Measurements from ENCODE around the gene PARD6B. TPM values are rescaled to one million over a fixed set of nuclear protein-coding genes. Genes with fewer than 3 reads are reported as not detected.

Gene PARD6B
- total RNA-seq, 1 experiment from 2014 or later: 41.3 TPM

DNA sequence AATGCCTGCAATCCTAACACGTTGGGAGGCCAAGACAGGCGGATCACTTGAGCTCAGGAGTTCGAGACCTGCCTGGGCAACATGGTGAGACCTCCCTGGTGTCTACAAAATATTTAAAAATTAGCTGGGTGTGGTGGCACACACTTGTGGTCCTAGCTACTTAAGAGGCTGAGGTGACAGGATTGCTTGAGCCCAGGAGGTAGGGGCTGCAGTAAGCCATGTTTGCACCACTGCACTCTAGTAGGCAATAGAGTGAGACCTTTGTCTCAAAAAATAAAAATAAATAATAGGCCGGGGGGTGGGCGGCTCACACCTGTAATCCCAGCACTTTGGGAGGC, 21.8 kb upstream of the PARD6B start:
- Histone ChIP-seq H4K20me1 (ENCODE audit: insufficient read depth) (no peaks in the 10 kb centered on the region), H3K4me3 (replicated peaks in 1 of 2; ENCODE audit: low read depth in 1 of 2, low read length in 2 of 2) (no peak overlapping the region), H3K9me2 (ENCODE audit: insufficient read depth) (no peaks in the 10 kb centered on the region), H3K9ac (ENCODE audit: low read length) (no peak overlapping the region), H3K36me3 (ENCODE audit: control insufficient read depth in 1 of 2, insufficient read depth in 2 of 2, low read length in 2 of 2) (no peaks in the 10 kb centered on the region), H3K27me3 (ENCODE audit: insufficient read depth, low read length) (no peaks in the 10 kb centered on the region), H3K4me1 (ENCODE audit: control insufficient read depth in 1 of 2, insufficient read depth in 2 of 2, low read length in 2 of 2) (peaks cover 0 to 7% of the 10 kb centered on the region in 2 experiments; a peak in 1 of 4 replicates), H3K9me3 (ENCODE audit: control insufficient read depth in 1 of 2, insufficient read depth in 1 of 2, low read depth in 1 of 2, low read length in 2 of 2) (no peaks in the 10 kb centered on the region), H3K4me2 (ENCODE audit: low read length) (no peak overlapping the region), H2AFZ (ENCODE audit: low read depth, low read length, poor library complexity, severe bottlenecking) (no peak overlapping the region), H3K27ac (ENCODE audit: low read depth, low read length) (no peak overlapping the region), H3K79me2 (ENCODE audit: insufficient read depth, low read length) (no peaks in the 10 kb centered on the region)
- no peak for TF ChIP-seq TCF7L2 (IDR thresholded peaks at IDR 0.05; ENCODE audit: borderline replicate concordance, extremely low read depth, insufficient read depth, insufficient read length)
- no peak for TF ChIP-seq ZFX (IDR thresholded peaks at IDR 0.05)
- TF ChIP-seq JUND (IDR thresholded peaks at IDR 0.05): no peak
- TF ChIP-seq CEBPB (IDR thresholded peaks at IDR 0.05; ENCODE audit: low read depth): no peak
- no peak for TF ChIP-seq POLR2A (IDR thresholded peaks at IDR 0.05; ENCODE audit: borderline replicate concordance, extremely low read depth, insufficient read depth, insufficient read length)
- no peak for TF ChIP-seq FOSL1 (IDR thresholded peaks at IDR 0.05; ENCODE audit: low read depth)
- TF ChIP-seq ELF1 (IDR thresholded peaks at IDR 0.05; ENCODE audit: borderline replicate concordance, low read depth): no peak
- no peak for TF ChIP-seq YY1 (IDR thresholded peaks at IDR 0.05; ENCODE audit: extremely low read depth, insufficient replicate concordance, low read depth, low read length)
- ATAC-seq (no peak), DNase-seq (ENCODE audit: low read depth, low spot score) (no peak)
- ChIA-PET RAD21 (ENCODE audit: low non-redundant PET in 1 of 2, low total read pairs in 2 of 2, uncharacterized antibody in 2 of 2, unreplicated experiment in 2 of 2) (no interaction called here), CTCF (no interaction called here), POLR2A (no interaction called here)
- intact Hi-C loops (cut with micrococcal nuclease): no loop called here
- BruUV-seq (replicated peaks): no TSS peak

DNA sequence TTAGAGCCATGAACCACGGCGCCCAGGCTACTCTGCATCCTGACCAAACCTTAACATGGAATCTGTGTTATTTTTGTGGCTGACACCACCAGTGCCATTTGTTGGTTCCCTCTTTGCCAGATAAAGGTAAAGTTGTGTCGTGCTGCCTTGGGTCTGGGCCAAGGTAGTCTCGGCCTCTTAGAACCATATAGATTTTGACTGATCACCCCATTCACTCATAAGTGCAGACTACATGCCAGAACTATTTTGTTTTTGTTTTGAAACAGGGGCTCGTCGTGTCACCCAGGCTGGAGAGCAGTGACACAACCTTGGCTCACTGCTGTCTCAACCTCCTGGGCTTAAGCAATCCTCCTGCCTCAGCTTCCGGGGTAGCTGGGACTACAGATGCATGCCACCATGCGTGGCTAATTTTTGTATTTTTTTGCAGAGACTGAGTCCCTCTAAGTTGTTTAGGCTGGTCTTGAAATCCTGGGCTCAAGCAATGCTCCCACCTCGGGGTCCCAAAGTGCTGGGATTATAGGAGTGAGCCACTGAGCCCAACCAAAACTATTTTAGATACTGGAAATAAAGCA, 20.8 kb upstream of the PARD6B start:
- H3K27ac ChIP-seq (ENCODE audit: low read depth, low read length): no peak overlapping the region
- intact Hi-C loops (cut with micrococcal nuclease): no loop called here
- no peaks in the 10 kb centered on the region for H3K27me3 ChIP-seq (ENCODE audit: insufficient read depth, low read length)
- no peaks in the 10 kb centered on the region for H3K9me2 ChIP-seq (ENCODE audit: insufficient read depth)
- BruUV-seq (replicated peaks): no TSS peak
- no peak overlapping the region for H2AFZ ChIP-seq (ENCODE audit: low read depth, low read length, poor library complexity, severe bottlenecking)
- ATAC-seq (no peak), DNase-seq (ENCODE audit: low read depth, low spot score) (no peak)
- no peaks in the 10 kb centered on the region for H3K36me3 ChIP-seq (ENCODE audit: control insufficient read depth in 1 of 2, insufficient read depth in 2 of 2, low read length in 2 of 2)
- no peaks in the 10 kb centered on the region for H3K79me2 ChIP-seq (ENCODE audit: insufficient read depth, low read length)
- CTCF ChIA-PET: no interaction called here
- H3K9ac ChIP-seq (ENCODE audit: low read length): no peak overlapping the region
- H3K9me3 ChIP-seq (ENCODE audit: control insufficient read depth in 1 of 2, insufficient read depth in 1 of 2, low read depth in 1 of 2, low read length in 2 of 2): no peaks in the 10 kb centered on the region
- peaks cover 3 to 13% of the 10 kb centered on the region in 2 experiments; a peak in 3 of 4 replicates for H3K4me1 ChIP-seq (ENCODE audit: control insufficient read depth in 1 of 2, insufficient read depth in 2 of 2, low read length in 2 of 2)
- H3K4me3 ChIP-seq (replicated peaks in 1 of 2; ENCODE audit: low read depth in 1 of 2, low read length in 2 of 2): no peak overlapping the region
- RAD21 ChIA-PET (ENCODE audit: low non-redundant PET in 1 of 2, low total read pairs in 2 of 2, uncharacterized antibody in 2 of 2, unreplicated experiment in 2 of 2): no interaction called here
- no peaks in the 10 kb centered on the region for H4K20me1 ChIP-seq (ENCODE audit: insufficient read depth)
- H3K4me2 ChIP-seq (ENCODE audit: low read length): no peak overlapping the region
- POLR2A ChIA-PET: interaction anchor here (1.4 kb wide), 1 partner anchor 19 kb away, joined by 4 read pairs; no protein-coding TSS in a partner anchor
- TF ChIP-seq CEBPB (IDR thresholded peaks at IDR 0.05; ENCODE audit: low read depth) (peak; percentile 24; the same call in 1 of the 2 replicates), CBX3 (IDR thresholded peaks at IDR 0.05; ENCODE audit: low read depth) (no peak)

Data from HCT116 (cell line).